Activated effector memory CD4-positive, alpha-beta T cell treated with Interleukin-2 at 50 U/mL for 16 hours (primary cell): ENCODE measurements around the gene APMAP.

Source experiments
- DNase-seq: peaks from one replicate; pipeline ENCODE4 v3.0.0-alpha.2; 2020

The APMAP gene

GRCh38 chr20:24963672-24964505, 28.7 kb downstream of the APMAP start:
- no peak for DNase-seq

GRCh38 chr20:24962510-24962909, 30.0 kb downstream of the APMAP start:
- DNase-seq, result no peak

- DNase-seq, result no peak
These were observed 30.4 kb downstream of the APMAP start for GRCh38 chr20:24962182-24962492.

- no peak for DNase-seq
These were observed 31.0 kb downstream of the APMAP start for GRCh38 chr20:24961384-24962181.

- no peak for DNase-seq
These were observed 31.7 kb downstream of the APMAP start for GRCh38 chr20:24960861-24961260.

- no peak for DNase-seq
These were observed 32.2 kb downstream of the APMAP start for GRCh38 chr20:24960302-24960801.

- no peak for DNase-seq
These were observed 32.8 kb downstream of the APMAP start for GRCh38 chr20:24959591-24960301.

- no peak for DNase-seq
These were observed 33.8 kb downstream of the APMAP start for GRCh38 chr20:24958506-24959385.

GRCh38 chr20:24957326-24958016, 35.1 kb downstream of the APMAP start:
- DNase-seq, result no peak

- no peak for DNase-seq
These were observed 36.3 kb downstream of the APMAP start for GRCh38 chr20:24956001-24956841.

- no peak for DNase-seq
These were observed 37.5 kb downstream of the APMAP start for GRCh38 chr20:24955045-24955444.

GRCh38 chr20:24954566-24954965, 38.0 kb downstream of the APMAP start:
- no peak for DNase-seq

GRCh38 chr20:24954151-24954550, 38.4 kb downstream of the APMAP start:
- no peak for DNase-seq

- no peak for DNase-seq
These were observed 38.9 kb downstream of the APMAP start for GRCh38 chr20:24953621-24954133.

GRCh38 chr20:24953209-24953575, 39.4 kb downstream of the APMAP start:
- DNase-seq, result no peak

GRCh38 chr20:24952376-24953208, 40.0 kb downstream of the APMAP start:
- DNase-seq, result no peak

- no peak for DNase-seq
These were observed 40.9 kb downstream of the APMAP start for GRCh38 chr20:24951536-24952083.

- no peak for DNase-seq
These were observed 41.6 kb downstream of the APMAP start for GRCh38 chr20:24950836-24951525.
